A204.1 (cell line): ENCODE data around the gene ZNF525.
"Not testable (repeated sequence)": the region's sequence is repeated elsewhere in the genome, so short reads cannot be mapped to it uniquely, and the experiment has no call there.

Experiments used
- FAIRE-seq: peaks from 2 replicates; lab custom pipeline; 2012; peaks lifted over from hg19 to GRCh38; lab: Jason Lieb, UNC

The ZNF525 gene

GRCh38 chr19:53365134-53365898 lies at the start of gene ZNF525:
Gene ZNF525 (plus strand): TSS chr19:53365705. CDS start chr19:53372282, 6,577 bp downstream.
- no peak for FAIRE-seq

GRCh38 chr19:53328967-53329366 lies 36.5 kb upstream of the ZNF525 start:
- FAIRE-seq, result no peak

- FAIRE-seq, result no peak
Measured at GRCh38 chr19:53332484-53332883, 33.0 kb upstream of the ZNF525 start.

GRCh38 chr19:53333066-53333462 lies 32.4 kb upstream of the ZNF525 start:
- no peak for FAIRE-seq

GRCh38 chr19:53333463-53334449 lies 31.7 kb upstream of the ZNF525 start, which contains the start of gene ZNF845:
Gene ZNF845 (plus strand): TSS chr19:53333749. CDS start chr19:53341308, 7,559 bp downstream.
- FAIRE-seq, result peak; percentile 97

GRCh38 chr19:53344403-53344802 lies 21.1 kb upstream of the ZNF525 start:
- not testable (repeated sequence) for FAIRE-seq

- no peak for FAIRE-seq
Measured at GRCh38 chr19:53355739-53356138, 9.8 kb upstream of the ZNF525 start.

- FAIRE-seq, result no peak
Measured at GRCh38 chr19:53357821-53358581, 7.5 kb upstream of the ZNF525 start.

GRCh38 chr19:53360056-53360455 lies 5.4 kb upstream of the ZNF525 start:
- not testable (repeated sequence) for FAIRE-seq

- FAIRE-seq, result no peak
Measured at GRCh38 chr19:53365899-53366493, 491 bp downstream of the ZNF525 start.

- FAIRE-seq, result no peak
Measured at GRCh38 chr19:53372196-53372595, 6.7 kb downstream of the ZNF525 start.

- no peak for FAIRE-seq
Measured at GRCh38 chr19:53374288-53374687, 8.8 kb downstream of the ZNF525 start.

- FAIRE-seq, result no peak
Measured at GRCh38 chr19:53374743-53375142, 9.2 kb downstream of the ZNF525 start.

- FAIRE-seq, result no peak
Measured at GRCh38 chr19:53381376-53381775, 15.9 kb downstream of the ZNF525 start.

- no peak for FAIRE-seq
Measured at GRCh38 chr19:53388168-53388567, 22.7 kb downstream of the ZNF525 start.

GRCh38 chr19:53388904-53389303 lies 23.4 kb downstream of the ZNF525 start:
- FAIRE-seq, result no peak

- FAIRE-seq, result no peak
Measured at GRCh38 chr19:53389571-53389970, 24.1 kb downstream of the ZNF525 start.

- FAIRE-seq, result no peak
Measured at GRCh38 chr19:53389978-53390377, 24.5 kb downstream of the ZNF525 start.

GRCh38 chr19:53394522-53394973 lies 29.0 kb downstream of the ZNF525 start:
- FAIRE-seq, result no peak

GRCh38 chr19:53394974-53395839 lies 29.7 kb downstream of the ZNF525 start, which contains the start of gene ZNF765:
Gene ZNF765 (plus strand): TSS chr19:53395149. CDS start chr19:53398016, 2,867 bp downstream.
- peak; percentile 14 for FAIRE-seq
